Left lobe of liver (tissue), 2 donors: ENCODE data around the gene WBP2. TPM values are rescaled to one million over a fixed set of nuclear protein-coding genes. Genes with fewer than 3 reads are reported as not detected.

Experiments
- ATAC-seq: fragments of 200-7000 bp; cut with Tn5 transposase; one replicate; pipeline ENCODE4 v1.9.1; 2020; ENCODE audit warnings: mild to moderate bottlenecking, moderate library complexity
- DNase-seq: peaks from one replicate; pipeline ENCODE4 v3.0.0-alpha.2; 2020; ENCODE audit warnings: low spot score
- total RNA-seq: library from RNA; stranded (reverse); gene quantifications from one replicate; pipeline ENCODE4 v1.2.1, GENCODE V29; 2021
- donor health status: DM: no; HTN: no; CAD: no; lungs with moderate emphysema.
- donor health status: DM: no; HTN: yes; CAD: no.

The WBP2 gene
- total RNA-seq, 1 donor from 2014 or later, result 68.3 TPM

- no peak for DNase-seq
Observed at GRCh38 chr17:75846692-75847613, 8.2 kb downstream of the WBP2 start.

DNA sequence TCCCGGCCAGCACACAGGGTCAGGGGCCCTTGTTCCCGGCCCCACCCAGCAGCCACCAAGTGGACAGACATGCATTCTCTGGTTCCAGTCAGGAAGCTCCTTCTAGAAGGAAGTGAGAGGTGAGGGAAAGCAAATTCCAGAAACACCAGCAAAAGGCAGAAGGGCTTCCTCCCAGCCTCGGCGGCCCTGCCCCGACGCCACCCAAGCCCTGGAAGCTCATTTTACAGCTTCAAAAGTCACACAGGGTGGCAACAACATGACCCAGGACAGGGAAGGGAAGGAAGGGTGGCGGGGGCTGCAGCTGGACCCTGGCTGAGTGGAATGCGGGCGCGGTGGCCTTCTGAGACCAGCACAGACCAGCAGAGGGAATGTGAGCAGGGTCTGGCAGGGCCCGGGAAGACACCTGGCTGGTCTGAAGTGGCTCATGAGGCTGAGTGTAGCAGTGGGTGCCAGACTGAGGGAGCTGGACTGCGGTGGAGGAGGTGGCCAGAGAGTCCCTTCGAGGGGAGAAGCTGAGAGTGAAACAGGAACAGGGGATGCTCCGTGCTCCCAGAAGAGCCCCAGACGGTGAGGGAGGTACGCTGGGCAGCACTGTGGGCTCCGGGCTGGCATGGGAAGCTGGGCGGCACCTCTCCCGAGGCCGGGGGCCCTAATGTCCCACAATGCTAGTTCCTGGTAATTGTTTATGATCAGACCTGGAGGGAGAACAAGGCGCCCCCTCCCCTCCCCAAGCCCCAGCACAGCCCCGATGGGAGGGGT is 9.0 kb downstream of the WBP2 start:
- no peak for DNase-seq
- ATAC-seq, result no peak

More at GRCh38 chr17:75846692-75847613, 8.2 kb downstream of the WBP2 start:
- ATAC-seq, result no peak

GRCh38 chr17:75845058-75845711 is 9.9 kb downstream of the WBP2 start:
- peak; percentile 74 for ATAC-seq
- DNase-seq, result peak; percentile 77

GRCh38 chr17:75844530-75845057 is 10.5 kb downstream of the WBP2 start:
- ATAC-seq (peak; percentile 27), DNase-seq (no peak)

DNA sequence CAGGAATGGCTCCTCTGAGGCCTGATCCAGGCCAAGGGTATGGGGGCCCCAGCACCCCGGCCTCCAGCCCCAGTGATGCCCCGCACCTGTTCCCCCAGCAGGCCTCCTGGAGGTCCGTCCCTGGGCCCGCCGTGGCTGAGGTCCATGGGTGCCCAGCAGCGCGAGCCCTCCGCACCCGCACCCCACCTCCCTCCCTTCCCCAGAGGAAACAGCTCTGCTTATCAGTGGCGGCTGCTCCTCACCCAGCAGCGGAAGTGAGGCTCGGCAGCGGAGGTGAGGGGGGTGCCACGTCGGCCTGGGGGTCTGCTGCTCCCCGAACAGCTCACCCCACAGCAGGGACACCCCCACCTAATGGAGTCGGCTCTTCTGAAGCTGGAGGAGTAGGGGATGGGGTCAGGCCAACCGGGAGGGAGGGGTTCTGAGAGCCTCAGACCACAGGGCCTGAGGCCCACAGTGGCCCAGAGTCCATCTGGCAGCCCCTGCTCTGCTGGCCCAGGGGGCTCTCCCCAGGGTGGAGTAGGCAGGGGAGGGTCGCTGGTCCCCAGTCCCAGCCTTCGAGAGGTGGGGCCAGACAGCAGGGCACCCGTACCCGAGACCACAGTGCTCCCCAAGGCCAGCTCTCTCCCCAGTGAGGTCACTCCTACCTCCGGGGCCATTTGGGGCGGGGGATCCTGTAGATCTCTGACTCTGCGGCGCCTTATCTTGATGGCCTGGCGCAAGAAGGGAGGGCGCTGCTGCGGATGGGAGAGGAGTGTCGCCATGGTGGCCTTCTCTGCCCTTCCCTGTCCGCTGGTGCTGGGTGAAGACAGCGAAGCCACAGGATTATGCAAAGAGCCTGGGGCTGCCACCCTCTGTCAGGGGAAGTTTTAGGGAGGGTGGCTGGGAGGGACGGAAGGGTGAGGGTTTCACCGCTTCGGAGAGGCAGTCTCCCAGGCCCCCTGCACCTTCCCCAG is 11.3 kb downstream of the WBP2 start, which contains the start of gene UNC13D:
UNC13D (minus strand) TSS at position 828 of the 953 bp plus-strand sequence; CDS start at position 761, 67 bp downstream.
- DNase-seq (no peak), ATAC-seq (peak; percentile 24)

- no peak for ATAC-seq
- DNase-seq, result no peak
Observed at GRCh38 chr17:75842963-75843576, 12.1 kb downstream of the WBP2 start.

GRCh38 chr17:75842411-75842810 is 12.7 kb downstream of the WBP2 start:
- no peak for DNase-seq
- ATAC-seq, result no peak

- ATAC-seq (no peak), DNase-seq (no peak)
Observed at GRCh38 chr17:75840799-75841164, 14.4 kb downstream of the WBP2 start.

GRCh38 chr17:75839942-75840798 is 15.0 kb downstream of the WBP2 start:
- no peak for DNase-seq
- no peak for ATAC-seq

- DNase-seq, result no peak
- no peak for ATAC-seq
Observed at GRCh38 chr17:75838410-75838809, 16.7 kb downstream of the WBP2 start.

GRCh38 chr17:75837899-75838298 is 17.2 kb downstream of the WBP2 start:
- ATAC-seq, result no peak
- DNase-seq, result no peak

DNA sequence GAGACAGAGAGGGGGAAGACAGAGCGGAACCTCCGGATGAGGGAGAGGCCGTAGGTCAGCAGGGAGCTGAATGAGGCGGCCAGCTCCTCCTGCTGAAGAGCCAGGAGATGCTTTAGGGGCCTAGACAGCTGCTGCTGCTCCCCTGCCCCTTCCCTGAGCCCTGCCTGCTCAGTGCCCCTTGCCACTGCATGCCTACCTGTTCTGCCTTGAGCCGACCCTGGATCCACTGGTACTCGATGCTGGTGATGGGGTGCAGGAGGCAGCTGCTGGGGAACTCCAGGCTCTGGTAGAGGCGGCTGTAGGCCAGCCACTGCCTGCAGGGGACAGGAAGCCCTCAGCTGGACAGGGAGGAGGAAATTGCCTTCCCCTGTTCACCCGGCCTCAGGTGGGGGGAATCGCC is 18.5 kb downstream of the WBP2 start:
- DNase-seq (no peak), ATAC-seq (no peak)

- ATAC-seq (no peak), DNase-seq (no peak)
Observed at GRCh38 chr17:75835654-75835987, 19.5 kb downstream of the WBP2 start.

DNA sequence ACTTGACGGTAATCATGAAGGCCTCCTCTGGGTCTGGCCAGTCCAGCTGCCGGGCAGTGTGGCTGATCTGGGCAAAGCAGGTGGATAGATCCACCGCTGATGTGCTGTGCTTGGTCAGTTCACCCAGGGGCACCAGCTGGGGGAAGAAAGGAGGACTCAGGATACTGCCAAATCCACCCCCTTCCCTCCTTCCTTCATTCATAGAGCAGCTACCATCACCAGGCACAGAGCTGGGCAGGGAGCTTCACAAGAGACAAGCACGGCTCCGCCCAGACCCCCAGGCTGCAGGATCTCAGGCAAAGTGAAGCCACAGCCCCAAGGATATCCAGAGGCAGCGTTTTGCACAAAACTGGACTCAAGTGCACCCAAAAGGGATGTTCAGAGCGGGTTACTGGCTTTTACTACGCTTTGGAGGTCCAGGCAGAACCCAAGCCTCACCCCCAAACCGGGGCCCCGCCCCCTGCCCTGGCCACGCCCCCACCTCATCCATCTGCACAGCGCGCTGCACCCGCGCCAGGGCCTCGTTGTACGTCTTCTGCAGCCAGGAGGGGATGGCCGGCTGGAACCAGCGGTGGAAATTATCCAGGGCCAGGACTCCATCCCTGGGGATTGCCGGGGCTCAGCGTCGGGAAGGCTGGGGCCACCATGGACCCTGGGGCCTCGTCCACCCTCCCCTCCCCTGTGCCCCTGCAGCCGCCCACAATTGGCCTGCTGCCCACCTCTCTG is 20.0 kb downstream of the WBP2 start:
- ATAC-seq, result no peak
- DNase-seq, result no peak

GRCh38 chr17:75834279-75834920 is 20.7 kb downstream of the WBP2 start:
- DNase-seq (no peak), ATAC-seq (no peak)

- ATAC-seq, result no peak
- DNase-seq, result no peak
Observed at GRCh38 chr17:75832652-75833400, 22.3 kb downstream of the WBP2 start.

DNA sequence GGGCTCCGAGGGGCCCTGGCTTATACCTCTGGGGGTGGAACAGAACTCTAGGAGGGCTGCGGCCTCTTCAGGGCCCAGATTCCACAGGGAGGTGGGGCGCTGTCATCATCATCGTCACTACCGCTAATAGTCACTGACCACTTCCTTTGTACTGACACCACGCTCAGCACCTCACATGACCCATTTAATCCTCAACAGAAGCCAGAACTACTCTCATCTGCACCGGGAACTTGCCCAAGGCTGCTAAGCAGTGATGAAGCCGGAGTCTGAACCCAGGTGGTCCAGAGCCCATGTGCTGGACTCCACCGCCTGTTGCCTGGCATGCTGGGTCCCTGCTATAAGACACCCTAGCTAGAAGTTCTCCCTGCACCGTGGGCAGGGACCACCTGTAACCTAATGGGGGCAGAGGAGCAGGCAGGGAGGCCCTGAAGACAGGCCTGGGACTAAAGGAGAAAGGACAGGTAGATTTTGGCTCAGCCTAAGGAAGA is 22.9 kb downstream of the WBP2 start:
- no peak for DNase-seq
- no peak for ATAC-seq
